Osteoblast (primary cell): ENCODE results near the gene ZFC3H1. TPM values are rescaled to one million over a fixed set of nuclear protein-coding genes. Genes with fewer than 3 reads are reported as not detected.

Experiments used
- DNase-seq: peaks from one replicate; pipeline ENCODE4 v3.0.0; 2011; ENCODE audit warnings: low spot score, mixed read lengths; ENCODE audit not compliant: insufficient read length; ENCODE audit errors: missing footprints
- H2AFZ ChIP-seq: 2 replicates; pipeline ENCODE4 v1.6.0; 2011; ENCODE audit warnings: mild to moderate bottlenecking, low read length
- H3K27ac ChIP-seq: 2 replicates; pipeline ENCODE4 v1.5.1; 2011; ENCODE audit warnings: mild to moderate bottlenecking, low read depth, low read length, moderate library complexity
- H3K27me3 ChIP-seq: 2 replicates; pipeline ENCODE4 v1.6.0; 2012; ENCODE audit warnings: mild to moderate bottlenecking, control low read depth, inconsistent platforms, low read length, moderate library complexity; ENCODE audit not compliant: insufficient read depth
- H3K36me3 ChIP-seq: 2 replicates; pipeline ENCODE4 v1.5.1; 2011; ENCODE audit warnings: mild to moderate bottlenecking, low read length, control low read depth, moderate library complexity; ENCODE audit not compliant: insufficient read depth
- H3K4me1 ChIP-seq: 2 replicates; pipeline ENCODE4 v1.5.1; 2011; ENCODE audit warnings: mild to moderate bottlenecking, low read length, control low read depth, moderate library complexity; ENCODE audit not compliant: insufficient read depth
- H3K4me2 ChIP-seq: 2 replicates; pipeline ENCODE4 v1.6.0; 2011; ENCODE audit warnings: mild to moderate bottlenecking, low read length; ENCODE audit not compliant: insufficient read depth
- H3K4me3 ChIP-seq: fragments of 200-600 bp; sonication (generic); 3 replicates; pipeline ENCODE4 v1.5.1; 2012; ENCODE audit warnings: mild to moderate bottlenecking, low read length, inconsistent platforms; ENCODE audit not compliant: insufficient read depth
- H3K79me2 ChIP-seq: 2 replicates; pipeline ENCODE4 v1.6.0; 2012; ENCODE audit warnings: mild to moderate bottlenecking, low read length, control low read depth, inconsistent platforms; ENCODE audit not compliant: insufficient read depth
- H3K9me3 ChIP-seq: 2 replicates; pipeline ENCODE4 v1.5.1; 2011; ENCODE audit warnings: low read depth, low read length, control low read depth
- H4K20me1 ChIP-seq: 2 replicates; pipeline ENCODE4 v1.6.0; 2012; ENCODE audit warnings: mild to moderate bottlenecking, low read length, control low read depth; ENCODE audit not compliant: insufficient read depth
- total RNA-seq: library from RNA; depleted of rRNA; stranded (reverse); fragments of >200 nt; gene quantifications from 2 replicates; pipeline ENCODE4 v1.2.3, GENCODE V29; 2012
- TF ChIP-seq, protein P1 (sequence below): IDR thresholded peaks from 2 replicates; pipeline ENCODE4 v1.5.1; 2011; ENCODE audit warnings: mild to moderate bottlenecking, low read depth, low read length, moderate library complexity; ENCODE audit errors: extremely low read depth

The ZFC3H1 gene
- total RNA-seq, 1 donor, result 36.6 TPM

DNA sequence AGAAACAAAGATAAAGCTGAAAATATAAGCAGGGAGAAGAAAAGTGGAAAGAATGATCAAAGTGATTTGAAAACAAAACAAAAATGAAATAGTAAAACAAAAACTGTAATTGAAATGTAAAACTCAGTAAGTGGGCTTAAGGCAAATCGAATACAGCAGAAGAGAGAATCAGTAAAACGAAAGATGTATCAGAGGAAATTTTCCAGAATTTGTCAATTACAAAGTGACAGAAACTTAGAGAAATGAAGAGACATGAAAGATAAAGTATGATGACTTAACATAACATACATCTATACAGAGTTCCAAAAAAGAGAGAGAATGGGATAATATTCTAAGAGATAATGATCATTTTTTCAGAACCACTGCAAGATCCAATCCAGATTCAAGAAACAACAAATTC is 10.5 kb downstream of the ZFC3H1 start:
- H3K79me2 ChIP-seq, result peaks cover 99% of the 10 kb centered on the region
- peaks cover 2% of the 10 kb centered on the region for H3K9me3 ChIP-seq
- H3K4me3 ChIP-seq, result no peak overlapping the region
- H3K27me3 ChIP-seq, result no peaks in the 10 kb centered on the region
- no peak for DNase-seq
- peaks cover 83% of the 10 kb centered on the region for H3K36me3 ChIP-seq
- H4K20me1 ChIP-seq, result peaks cover 61% of the 10 kb centered on the region
- H3K27ac ChIP-seq, result no peak overlapping the region
- peaks cover 3% of the 10 kb centered on the region for H3K4me1 ChIP-seq
- TF ChIP-seq, protein P1, sequence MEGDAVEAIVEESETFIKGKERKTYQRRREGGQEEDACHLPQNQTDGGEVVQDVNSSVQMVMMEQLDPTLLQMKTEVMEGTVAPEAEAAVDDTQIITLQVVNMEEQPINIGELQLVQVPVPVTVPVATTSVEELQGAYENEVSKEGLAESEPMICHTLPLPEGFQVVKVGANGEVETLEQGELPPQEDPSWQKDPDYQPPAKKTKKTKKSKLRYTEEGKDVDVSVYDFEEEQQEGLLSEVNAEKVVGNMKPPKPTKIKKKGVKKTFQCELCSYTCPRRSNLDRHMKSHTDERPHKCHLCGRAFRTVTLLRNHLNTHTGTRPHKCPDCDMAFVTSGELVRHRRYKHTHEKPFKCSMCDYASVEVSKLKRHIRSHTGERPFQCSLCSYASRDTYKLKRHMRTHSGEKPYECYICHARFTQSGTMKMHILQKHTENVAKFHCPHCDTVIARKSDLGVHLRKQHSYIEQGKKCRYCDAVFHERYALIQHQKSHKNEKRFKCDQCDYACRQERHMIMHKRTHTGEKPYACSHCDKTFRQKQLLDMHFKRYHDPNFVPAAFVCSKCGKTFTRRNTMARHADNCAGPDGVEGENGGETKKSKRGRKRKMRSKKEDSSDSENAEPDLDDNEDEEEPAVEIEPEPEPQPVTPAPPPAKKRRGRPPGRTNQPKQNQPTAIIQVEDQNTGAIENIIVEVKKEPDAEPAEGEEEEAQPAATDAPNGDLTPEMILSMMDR, result no peak
- no peak overlapping the region for H3K4me2 ChIP-seq
- H2AFZ ChIP-seq, result no peak overlapping the region

DNA sequence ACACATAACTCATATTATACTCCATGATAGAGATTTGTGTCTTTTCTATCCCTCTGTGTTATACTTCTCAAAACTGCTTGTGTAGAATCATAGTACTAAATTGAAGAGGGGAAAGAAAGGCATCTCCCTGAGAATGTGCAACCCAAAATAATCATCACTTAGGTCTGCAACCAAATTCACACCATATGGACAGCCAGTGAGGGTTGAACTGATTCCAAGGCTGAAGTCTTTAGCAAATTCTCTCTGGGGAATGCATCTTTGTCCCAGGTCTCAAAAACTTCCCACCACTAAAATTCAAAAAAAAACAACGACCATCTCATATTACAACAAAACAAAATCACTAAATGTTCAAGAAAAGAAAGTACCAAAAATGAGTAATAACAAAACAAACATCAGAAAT is 11.0 kb downstream of the ZFC3H1 start:
- Histone ChIP-seq H3K4me3 (no peak overlapping the region), H3K79me2 (peaks cover 98% of the 10 kb centered on the region), H3K36me3 (peaks cover 79% of the 10 kb centered on the region), H3K9me3 (peaks cover 2% of the 10 kb centered on the region), H4K20me1 (peaks cover 64% of the 10 kb centered on the region), H3K27me3 (no peaks in the 10 kb centered on the region), H3K4me1 (peaks cover 3% of the 10 kb centered on the region), H2AFZ (no peak overlapping the region), H3K4me2 (no peak overlapping the region), H3K27ac (no peak overlapping the region)
- TF ChIP-seq, protein P1, result no peak
- DNase-seq, result no peak

DNA sequence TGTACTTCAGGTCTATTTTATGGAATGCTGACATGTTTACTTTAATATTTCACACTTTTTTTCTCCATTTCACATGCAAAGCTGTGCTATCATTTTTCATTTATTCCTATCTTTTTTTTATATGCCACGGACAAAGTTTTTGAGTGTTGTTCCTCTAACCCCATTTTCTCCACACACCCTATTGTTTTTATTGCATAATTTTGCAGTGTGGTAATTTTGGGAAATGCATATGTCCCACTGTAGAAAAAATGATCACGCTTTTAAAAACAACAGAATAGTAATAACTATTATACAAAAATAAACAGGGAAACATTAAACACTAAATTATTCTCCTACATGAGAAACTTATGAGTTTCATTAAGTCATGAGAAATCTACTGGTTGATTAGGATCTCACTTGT is 14.2 kb downstream of the ZFC3H1 start:
- Histone ChIP-seq H3K36me3 (peaks cover 78% of the 10 kb centered on the region), H3K27ac (no peak overlapping the region), H3K4me2 (no peak overlapping the region), H3K9me3 (peaks cover 2% of the 10 kb centered on the region), H3K27me3 (no peaks in the 10 kb centered on the region), H3K4me3 (no peak overlapping the region), H4K20me1 (peaks cover 51% of the 10 kb centered on the region), H3K4me1 (no peaks in the 10 kb centered on the region), H2AFZ (no peak overlapping the region), H3K79me2 (peaks cover 89% of the 10 kb centered on the region)
- TF ChIP-seq, protein P1, result no peak
- DNase-seq, result no peak

DNA sequence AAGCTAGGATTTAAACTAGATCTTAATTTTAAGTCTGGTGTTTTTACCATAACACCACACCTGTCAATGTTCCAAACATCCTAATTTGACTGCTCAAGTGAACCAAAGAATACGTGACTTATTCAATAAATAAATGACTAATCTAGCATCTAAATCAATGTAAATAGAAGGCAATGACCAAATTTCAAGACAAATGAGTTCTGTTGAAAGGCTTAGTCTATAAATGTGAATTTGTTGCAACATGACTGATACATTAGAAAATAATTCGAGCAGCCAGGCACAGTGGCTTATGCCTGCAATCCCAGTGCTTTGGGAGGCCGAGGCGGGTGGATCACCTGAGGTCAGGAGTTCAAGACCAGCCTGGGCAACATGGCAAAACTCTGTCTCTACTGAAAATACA is 15.1 kb downstream of the ZFC3H1 start:
- Histone ChIP-seq H3K27me3 (no peaks in the 10 kb centered on the region), H3K79me2 (peaks cover 83% of the 10 kb centered on the region), H3K36me3 (peaks cover 78% of the 10 kb centered on the region), H2AFZ (no peak overlapping the region), H3K4me2 (no peak overlapping the region), H3K9me3 (peaks cover 2% of the 10 kb centered on the region), H4K20me1 (peaks cover 43% of the 10 kb centered on the region), H3K4me3 (no peak overlapping the region), H3K4me1 (no peaks in the 10 kb centered on the region), H3K27ac (no peak overlapping the region)
- DNase-seq, result no peak
- TF ChIP-seq, protein P1, result no peak
